GM12878 (cell line): ENCODE data around the gene CSPG5. TPM values are rescaled to one million over a fixed set of nuclear protein-coding genes. Genes with fewer than 3 reads are reported as not detected.

Experiments used
- ATAC-seq: fragments of 200-7000 bp; cut with Tn5 transposase; 3 replicates; pipeline ENCODE4 v1.9.1; 2020; ENCODE audit warnings: mild to moderate bottlenecking, moderate library complexity
- BruUV-seq: library from RNA; stranded (reverse); fragments of 400-500 nt; replicated peaks from 2 replicates; lab custom pipeline; 2021; lab: Mats Ljungman, UMichigan
- CTCF ChIA-PET: fragments of 300-600 bp; sonication (Branson Sonifier 250); formaldehyde crosslinking; extraction: SDS; loops from one replicate; lab custom pipeline; 2021; ENCODE audit warnings: inconsistent platforms; lab: Yijun Ruan, JAX
- POLR2A ChIA-PET: fragments of 350-600 bp; formaldehyde crosslinking; extraction: SDS; loops from one replicate; lab custom pipeline; 2021; ENCODE audit warnings: inconsistent platforms; lab: Charles Lee
- RAD21 ChIA-PET: fragments of 300-600 bp; sonication (Branson Sonifier 250); formaldehyde crosslinking; loops from one replicate; lab custom pipeline; 2023; ENCODE audit warnings: antibody characterized with exemption; ENCODE audit not compliant: unreplicated experiment; lab: Charles Lee
- SMC1A ChIA-PET: fragments of 300-600 bp; sonication (Branson Sonifier 250); formaldehyde crosslinking; loops from one replicate; lab custom pipeline; 2023; ENCODE audit not compliant: unreplicated experiment, uncharacterized antibody; lab: Charles Lee
- DNase-seq: peaks from one replicate; pipeline ENCODE4 v3.0.0-alpha.2; 2011; ENCODE audit warnings: low read depth, low spot score
- FAIRE-seq: peaks from 3 replicates; lab custom pipeline; 2011; peaks lifted over from hg19 to GRCh38; lab: Jason Lieb, UNC
- H2AFZ ChIP-seq: 2 replicates; pipeline ENCODE4 v1.6.0; 2011; ENCODE audit warnings: low read depth, low read length, control low read depth; ENCODE audit not compliant: control insufficient read depth
- H3K27ac ChIP-seq: 2 replicates; pipeline ENCODE4 v1.5.1; 2011; ENCODE audit warnings: control low read depth; ENCODE audit not compliant: control insufficient read depth, insufficient read depth
- H3K27me3 ChIP-seq, 2 experiments: replicated peaks in 1 of 2; 2 replicates each; pipeline versions ENCODE4 v1.6.0 to v1.6.1; 2011; ENCODE audit warnings: low read length in 1 of 2; ENCODE audit not compliant: control insufficient read depth in 2 of 2, insufficient read depth in 2 of 2
- H3K36me3 ChIP-seq, 2 experiments: 2 replicates each; pipeline ENCODE4 v1.5.1; 2011; ENCODE audit warnings: low read length in 1 of 2; ENCODE audit not compliant: control insufficient read depth in 2 of 2, insufficient read depth in 2 of 2
- H3K4me1 ChIP-seq: 2 replicates; pipeline ENCODE4 v1.6.1; 2011; ENCODE audit warnings: mild to moderate bottlenecking, low read length, moderate library complexity, mixed read lengths; ENCODE audit not compliant: control insufficient read depth, insufficient read depth
- H3K4me2 ChIP-seq: 2 replicates; pipeline ENCODE4 v1.6.0; 2011; ENCODE audit warnings: control low read depth; ENCODE audit not compliant: control insufficient read depth, insufficient read depth
- H3K4me3 ChIP-seq: fragments of 200-600 bp; sonication (generic); 2 replicates; pipeline ENCODE4 v1.5.1; 2016
- H3K79me2 ChIP-seq: 2 replicates; pipeline ENCODE4 v1.6.0; 2011; ENCODE audit warnings: low read length; ENCODE audit not compliant: control insufficient read depth, insufficient read depth
- H3K9ac ChIP-seq: 2 replicates; pipeline ENCODE4 v1.8.0; 2011; ENCODE audit warnings: low read length, control low read depth, mixed read lengths; ENCODE audit not compliant: control insufficient read depth, insufficient read depth
- H3K9me3 ChIP-seq: replicated peaks from 3 replicates; pipeline ENCODE4 v1.5.1; 2011; ENCODE audit warnings: mild to moderate bottlenecking, low read length; ENCODE audit not compliant: control insufficient read depth, insufficient read depth
- H4K20me1 ChIP-seq: 2 replicates; pipeline ENCODE4 v1.6.0; 2011; ENCODE audit not compliant: control insufficient read depth, insufficient read depth
- WGBS: methylation state at CpG from one replicate; pipeline ENCODE4 v1.1.6; 2016; ENCODE audit warnings: low lambda C conversion rate; ENCODE audit not compliant: insufficient replicate concordance, insufficient coverage; ENCODE audit errors: missing lambda C conversion rate; 5-methylcytosine and 5-hydroxymethylcytosine counted together
- in situ Hi-C: fragments of 300-500 bp; cut with MboI; formaldehyde crosslinking; loops from 9 replicates; pipeline ENCODE4 v1.14.3; 2018; ENCODE audit warnings: mixed read lengths
- intact Hi-C: fragments of 100-400 bp; cut with micrococcal nuclease; formaldehyde crosslinking; loops from one replicate; pipeline ENCODE4 v1.14.2; 2022; ENCODE audit not compliant: unreplicated experiment
- polyA plus RNA-seq, 11 experiments: library from polyadenylated mRNA; depleted of rRNA in 4 of 11; unstranded in 6 of 11; stranded (reverse) in 5 of 11; fragments of >200 nt; fragmentation: Nextera tagmentation in 4 of 11; fragmentation: Illumina TruSeq in 1 of 11; extraction: Ambion mirVana in 4 of 11; extraction: Trizol in 1 of 11; gene quantifications; 1 replicate in 1 of 11; 2 replicates in 10 of 11; pipeline versions ENCODE4 v1.2.1 to v1.2.3, GENCODE V29; 2011 to 2016; ENCODE audit warnings: inconsistent platforms in 2 of 11, missing spikeins in 2 of 11, low read depth in 1 of 11
- total RNA-seq, 4 experiments: library from RNA; depleted of rRNA in 3 of 4; stranded (reverse); fragments of >200 nt in 3 of 4; fragmentation: Illumina TruSeq in 1 of 4; extraction: Trizol in 1 of 4; gene quantifications; 2 replicates each; pipeline versions ENCODE4 v1.2.1 to v1.2.3, GENCODE V29; 2013 to 2021
- TF ChIP-seq, protein P1 (sequence below): fragments of 450-650 bp; IDR thresholded peaks from 2 replicates; pipeline ENCODE4 v1.6.1; 2016; ENCODE audit warnings: mild to moderate bottlenecking
- TF ChIP-seq, protein P2 (sequence below), 3 experiments: IDR thresholded peaks in 2 of 3; conservative IDR thresholded peaks in 1 of 3; 2 replicates each; pipeline ENCODE4 v1.5.1; 2011; ENCODE audit warnings: low read depth in 3 of 3, low read length in 3 of 3, mild to moderate bottlenecking in 3 of 3, control low read depth in 2 of 3, moderate library complexity in 2 of 3, inconsistent platforms in 1 of 3, mixed read lengths in 1 of 3; ENCODE audit not compliant: control insufficient read depth in 2 of 3, insufficient read depth in 1 of 3; ENCODE audit errors: extremely low read depth in 1 of 3

CSPG5 gene
- total and polyA plus RNA-seq, 10 of the 15 experiments (the other 5 are each of a cell fraction or from before 2014, with no cell fraction given) = 0.08 to 0.17 TPM; not detected in 8

DNA sequence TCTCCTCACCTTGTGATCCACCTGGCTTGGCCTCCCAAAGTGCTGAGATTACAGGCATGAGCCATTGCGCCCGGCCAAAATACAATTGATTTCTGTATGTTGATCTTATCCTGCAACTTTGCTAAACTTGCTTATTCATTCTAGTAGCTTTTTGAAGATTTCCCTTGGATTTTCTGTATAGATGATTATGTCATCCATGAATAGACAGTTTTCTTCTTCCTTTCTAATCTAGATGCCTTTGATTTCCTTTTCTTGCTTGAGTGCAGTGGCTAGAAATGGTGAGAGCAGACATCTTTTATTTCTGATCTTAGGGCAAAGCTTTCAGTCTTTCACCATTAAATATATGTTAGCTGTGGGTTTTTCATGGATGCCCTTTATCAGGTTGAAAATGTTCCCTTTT is 60.7 kb downstream of the CSPG5 start:
- CTCF ChIA-PET = interaction anchor here (1.2 to 8.4 kb wide), 3 partner anchors 31 to 311 kb away, joined by 3 to 53 read pairs (median 4); no protein-coding TSS in a partner anchor
- POLR2A ChIA-PET = interaction anchor here (0.6 to 1.2 kb wide), 3 partner anchors 10 to 262 kb away, joined by 3 read pairs; no protein-coding TSS in a partner anchor
- no peak for FAIRE-seq

More for the DNA sequence above, 60.7 kb downstream of the CSPG5 start:
- ATAC-seq = no peak
- H3K9ac ChIP-seq = no peak overlapping the region
- intact Hi-C loops (no loop called here), in situ Hi-C loops (no loop called here)
- H3K36me3 ChIP-seq = no peaks in the 10 kb centered on the region
- H3K4me3 ChIP-seq = no peak overlapping the region
- SMC1A ChIA-PET = no interaction called here
- no peak overlapping the region for H3K27ac ChIP-seq
- H4K20me1 ChIP-seq = no peaks in the 10 kb centered on the region
- no peaks in the 10 kb centered on the region; a peak in 1 of 4 replicates for H3K27me3 ChIP-seq
- 100% methylated on average over 2 of the region's 2 CpGs for WGBS
- BruUV-seq = no TSS peak
- peaks cover 3% of the 10 kb centered on the region for H3K79me2 ChIP-seq
- no peaks in the 10 kb centered on the region for H3K9me3 ChIP-seq
- TF ChIP-seq, protein P1, sequence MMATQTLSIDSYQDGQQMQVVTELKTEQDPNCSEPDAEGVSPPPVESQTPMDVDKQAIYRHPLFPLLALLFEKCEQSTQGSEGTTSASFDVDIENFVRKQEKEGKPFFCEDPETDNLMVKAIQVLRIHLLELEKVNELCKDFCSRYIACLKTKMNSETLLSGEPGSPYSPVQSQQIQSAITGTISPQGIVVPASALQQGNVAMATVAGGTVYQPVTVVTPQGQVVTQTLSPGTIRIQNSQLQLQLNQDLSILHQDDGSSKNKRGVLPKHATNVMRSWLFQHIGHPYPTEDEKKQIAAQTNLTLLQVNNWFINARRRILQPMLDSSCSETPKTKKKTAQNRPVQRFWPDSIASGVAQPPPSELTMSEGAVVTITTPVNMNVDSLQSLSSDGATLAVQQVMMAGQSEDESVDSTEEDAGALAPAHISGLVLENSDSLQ = no peak
- TF ChIP-seq, protein P2, sequence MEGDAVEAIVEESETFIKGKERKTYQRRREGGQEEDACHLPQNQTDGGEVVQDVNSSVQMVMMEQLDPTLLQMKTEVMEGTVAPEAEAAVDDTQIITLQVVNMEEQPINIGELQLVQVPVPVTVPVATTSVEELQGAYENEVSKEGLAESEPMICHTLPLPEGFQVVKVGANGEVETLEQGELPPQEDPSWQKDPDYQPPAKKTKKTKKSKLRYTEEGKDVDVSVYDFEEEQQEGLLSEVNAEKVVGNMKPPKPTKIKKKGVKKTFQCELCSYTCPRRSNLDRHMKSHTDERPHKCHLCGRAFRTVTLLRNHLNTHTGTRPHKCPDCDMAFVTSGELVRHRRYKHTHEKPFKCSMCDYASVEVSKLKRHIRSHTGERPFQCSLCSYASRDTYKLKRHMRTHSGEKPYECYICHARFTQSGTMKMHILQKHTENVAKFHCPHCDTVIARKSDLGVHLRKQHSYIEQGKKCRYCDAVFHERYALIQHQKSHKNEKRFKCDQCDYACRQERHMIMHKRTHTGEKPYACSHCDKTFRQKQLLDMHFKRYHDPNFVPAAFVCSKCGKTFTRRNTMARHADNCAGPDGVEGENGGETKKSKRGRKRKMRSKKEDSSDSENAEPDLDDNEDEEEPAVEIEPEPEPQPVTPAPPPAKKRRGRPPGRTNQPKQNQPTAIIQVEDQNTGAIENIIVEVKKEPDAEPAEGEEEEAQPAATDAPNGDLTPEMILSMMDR (IDR thresholded peaks at IDR 0.05 in 2 of 3, conservative IDR thresholded peaks at IDR 0.05 in 1 of 3; ENCODE audit: control insufficient read depth in 2 of 3, extremely low read depth in 1 of 3, insufficient read depth in 1 of 3, low read depth in 3 of 3, low read length in 3 of 3) = no peak
- TF ChIP-seq, all 136 proteins: peak for 0
- Histone ChIP-seq H3K4me1 (peaks cover 6% of the 10 kb centered on the region; the same call in 1 of the 2 replicates), H2AFZ (no peak overlapping the region; the same call in 1 of the 2 replicates), H3K4me2 (no peak overlapping the region)
- RAD21 ChIA-PET = interaction anchor here (0.7 to 1.3 kb wide), 2 partner anchors 97 to 99 kb away, joined by 3 to 4 read pairs; no protein-coding TSS in a partner anchor
- DNase-seq = no peak
